GM19099 (cell line): Measurements from ENCODE around the gene UNC93B1.

ENCODE experiments used
- POLR2A ChIP-seq: IDR thresholded peaks from 3 replicates; pipeline ENCODE4 v1.6.1; 2011; ENCODE audit warnings: low read depth; ENCODE audit not compliant: insufficient read length; ENCODE audit errors: extremely low read depth

UNC93B1 gene

DNA sequence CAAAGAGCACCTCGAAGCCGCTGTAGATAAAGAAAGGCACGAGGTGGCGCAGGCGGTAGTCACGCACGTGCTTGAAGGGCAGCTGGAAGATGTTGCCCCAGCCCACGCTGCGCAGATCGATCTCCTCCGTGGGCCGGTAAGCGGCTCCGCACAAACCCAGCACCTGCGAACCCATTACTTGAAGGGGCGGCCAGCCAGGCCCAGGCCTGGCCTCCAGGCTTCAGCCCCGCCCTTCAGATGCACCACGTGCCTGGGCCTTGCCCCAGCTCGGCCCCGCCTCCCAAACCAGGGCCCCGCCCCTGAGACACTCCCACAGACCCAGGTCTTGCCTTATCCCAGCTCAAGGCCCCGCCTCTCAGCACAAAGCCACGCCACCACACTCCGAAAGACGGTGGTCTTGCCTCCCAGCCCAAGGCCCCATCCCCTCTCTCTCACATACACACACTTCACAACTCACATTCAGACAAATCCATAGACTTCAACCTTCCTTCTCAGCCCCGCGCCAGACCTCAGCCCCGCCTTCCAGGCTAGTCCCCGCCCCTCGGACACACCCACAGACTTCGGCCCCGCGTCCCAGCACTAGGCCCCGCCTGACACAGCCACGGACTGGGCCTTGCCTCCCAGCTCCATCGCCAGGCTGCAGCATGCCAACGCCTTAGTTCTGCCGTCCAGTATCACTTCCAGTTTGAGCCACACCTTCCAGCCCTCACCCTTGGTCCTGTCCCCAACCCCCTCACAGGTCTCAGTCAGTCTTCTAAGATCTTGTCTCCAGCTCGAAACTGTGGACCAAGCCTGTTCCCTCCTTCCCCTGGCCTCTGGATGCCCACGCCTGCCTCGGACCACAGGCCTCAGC lies 7.0 kb downstream of the UNC93B1 start:
- no peak for TF ChIP-seq POLR2A

- TF ChIP-seq POLR2A: no peak
Measured at GRCh38 chr11:67996051-67996450, 7.8 kb downstream of the UNC93B1 start.

DNA sequence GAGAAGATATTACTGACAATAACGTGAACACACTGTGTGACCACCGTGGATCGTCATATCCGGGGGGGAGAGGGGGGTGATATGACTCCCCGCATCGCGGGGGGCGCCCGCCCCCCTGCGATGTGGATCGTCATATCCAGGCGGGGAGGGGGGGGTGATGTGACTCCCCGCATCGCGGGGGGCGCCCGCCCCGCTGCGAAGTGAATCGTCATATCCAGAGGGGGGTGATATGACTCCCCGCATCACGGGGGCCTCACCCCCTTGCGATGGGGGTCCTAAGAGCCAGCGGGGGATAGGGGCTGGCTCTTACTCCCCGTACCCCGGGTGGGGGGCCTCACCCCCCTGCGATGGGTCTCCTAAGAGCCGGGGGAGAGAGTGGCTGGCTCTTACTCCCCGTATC lies 19.9 kb downstream of the UNC93B1 start:
- no peak for TF ChIP-seq POLR2A
